H9 (cell line): ENCODE results near the gene IL17REL. TPM values are rescaled to one million over a fixed set of nuclear protein-coding genes. Genes with fewer than 3 reads are reported as not detected.

Experiments
- DNase-seq: peaks from one replicate; pipeline ENCODE4 v3.0.0-alpha.2; 2017
- H2AFZ ChIP-seq: one replicate; pipeline ENCODE4 v1.6.1; 2013; ENCODE audit warnings: mild to moderate bottlenecking, low read length, control low read depth, moderate library complexity
- H2AK5ac ChIP-seq: 2 replicates; pipeline ENCODE4 v1.6.1; 2013; ENCODE audit warnings: low read length, control low read depth, mixed read lengths; ENCODE audit not compliant: insufficient read length
- H2BK120ac ChIP-seq: one replicate; pipeline ENCODE4 v1.6.1; 2013; ENCODE audit warnings: low read depth, mild to moderate bottlenecking, low read length, control low read depth, inconsistent platforms; ENCODE audit not compliant: poor library complexity, severe bottlenecking
- H2BK12ac ChIP-seq: 2 replicates; pipeline ENCODE4 v1.6.1; 2013; ENCODE audit warnings: low read length, control low read depth, mixed read lengths, low read depth; ENCODE audit not compliant: insufficient read length
- H2BK15ac ChIP-seq: 2 replicates; pipeline ENCODE4 v1.6.1; 2013; ENCODE audit warnings: low read depth, low read length, control low read depth
- H2BK20ac ChIP-seq: one replicate; pipeline ENCODE4 v1.6.1; 2013; ENCODE audit warnings: low read depth, mild to moderate bottlenecking, low read length, control low read depth, inconsistent platforms; ENCODE audit not compliant: poor library complexity, severe bottlenecking
- H2BK5ac ChIP-seq: 2 replicates; pipeline ENCODE4 v1.6.1; 2013; ENCODE audit warnings: low read length, control low read depth, mixed read lengths; ENCODE audit not compliant: insufficient read length
- H3K14ac ChIP-seq: 2 replicates; pipeline ENCODE4 v1.6.1; 2013; ENCODE audit warnings: low read length, control low read depth; ENCODE audit not compliant: insufficient read depth
- H3K18ac ChIP-seq: 2 replicates; pipeline ENCODE4 v1.6.1; 2013; ENCODE audit warnings: low read depth, mild to moderate bottlenecking, mixed read lengths, low read length, control low read depth; ENCODE audit not compliant: insufficient read length
- H3K23ac ChIP-seq: 2 replicates; pipeline ENCODE4 v1.6.1; 2013; ENCODE audit warnings: low read length, control low read depth, mixed read lengths, low read depth; ENCODE audit not compliant: insufficient read length
- H3K23me2 ChIP-seq: 2 replicates; pipeline ENCODE4 v1.6.1; 2013; ENCODE audit warnings: low read depth, mild to moderate bottlenecking, mixed read lengths, low read length, control low read depth; ENCODE audit not compliant: insufficient read length, poor library complexity, severe bottlenecking
- H3K27ac ChIP-seq: 2 replicates; pipeline ENCODE4 v1.5.1; 2013; ENCODE audit warnings: low read length, control low read depth, mixed read lengths, low read depth; ENCODE audit not compliant: insufficient read length
- H3K27me3 ChIP-seq: 2 replicates; pipeline ENCODE4 v1.6.1; 2013; ENCODE audit warnings: low read length, control low read depth, inconsistent platforms; ENCODE audit not compliant: insufficient read depth
- H3K4ac ChIP-seq: 2 replicates; pipeline ENCODE4 v1.6.1; 2013; ENCODE audit warnings: low read depth, mild to moderate bottlenecking, control low read depth, inconsistent platforms, low read length, moderate library complexity
- H3K4me1 ChIP-seq: 2 replicates; pipeline ENCODE4 v1.6.1; 2013; ENCODE audit warnings: low read length, control low read depth, inconsistent platforms; ENCODE audit not compliant: insufficient read depth
- H3K4me2 ChIP-seq: 2 replicates; pipeline ENCODE4 v1.6.1; 2013; ENCODE audit warnings: low read length, control low read depth, mixed read lengths; ENCODE audit not compliant: insufficient read length, insufficient read depth
- H3K56ac ChIP-seq: 2 replicates; pipeline ENCODE4 v1.6.1; 2013; ENCODE audit warnings: low read depth, mild to moderate bottlenecking, mixed read lengths, low read length, control low read depth; ENCODE audit not compliant: insufficient read length
- H3K79me1 ChIP-seq: 2 replicates; pipeline ENCODE4 v1.6.1; 2013; ENCODE audit warnings: low read depth, mild to moderate bottlenecking, moderate library complexity, low read length, control low read depth, inconsistent platforms; ENCODE audit not compliant: insufficient read depth, poor library complexity, severe bottlenecking
- H3K79me2 ChIP-seq: 2 replicates; pipeline ENCODE4 v1.6.1; 2013; ENCODE audit warnings: low read length, control low read depth, inconsistent platforms; ENCODE audit not compliant: insufficient read depth
- H3K9ac ChIP-seq: 2 replicates; pipeline ENCODE4 v1.6.1; 2013; ENCODE audit warnings: low read length, control low read depth, mixed read lengths; ENCODE audit not compliant: insufficient read length; ENCODE audit errors: extremely low read depth
- H3K9me3 ChIP-seq: one replicate; pipeline ENCODE4 v1.6.1; 2013; ENCODE audit warnings: low read depth, low read length, inconsistent platforms; ENCODE audit not compliant: control insufficient read depth
- H3T11ph ChIP-seq: one replicate; pipeline ENCODE4 v1.6.1; 2013; ENCODE audit warnings: mild to moderate bottlenecking, low read length, control low read depth, inconsistent platforms
- H4K20me1 ChIP-seq: one replicate; pipeline ENCODE4 v1.6.1; 2013; ENCODE audit not compliant: control insufficient read depth, insufficient read length, insufficient read depth
- H4K5ac ChIP-seq: 2 replicates; pipeline ENCODE4 v1.6.1; 2013; ENCODE audit warnings: low read depth, mild to moderate bottlenecking, mixed read lengths, low read length, control low read depth; ENCODE audit not compliant: insufficient read length
- H4K8ac ChIP-seq: replicated peaks from 2 replicates; pipeline ENCODE4 v1.6.1; 2013; ENCODE audit warnings: low read length, control low read depth, mixed read lengths, low read depth; ENCODE audit not compliant: insufficient read length
- H4K91ac ChIP-seq: 2 replicates; pipeline ENCODE4 v1.6.1; 2013; ENCODE audit warnings: low read depth, mild to moderate bottlenecking, moderate library complexity, mixed read lengths, low read length, control low read depth; ENCODE audit not compliant: insufficient read length
- H3K27ac Mint-ChIP-seq, 3 experiments: 2 replicates in 2 of 3; 3 replicates in 1 of 3; pipeline ENCODE4 v1.8.0; 2020 to 2021; ENCODE audit warnings: mixed read lengths in 3 of 3, mild to moderate bottlenecking in 1 of 3, moderate library complexity in 1 of 3
- H3K27me3 Mint-ChIP-seq: 2 replicates; pipeline ENCODE4 v1.8.0; 2021; ENCODE audit warnings: low read depth, mild to moderate bottlenecking, moderate library complexity, mixed read lengths
- H3K36me3 Mint-ChIP-seq, 3 experiments: 2 replicates in 2 of 3; 3 replicates in 1 of 3; pipeline ENCODE4 v1.8.0; 2020 to 2021; ENCODE audit warnings: low read depth in 3 of 3, mixed read lengths in 3 of 3; ENCODE audit not compliant: insufficient read depth in 1 of 3
- H3K4me1 Mint-ChIP-seq, 2 experiments: 2 replicates each; pipeline ENCODE4 v1.8.0; 2020; ENCODE audit warnings: mixed read lengths in 2 of 2
- H3K4me3 Mint-ChIP-seq, 2 experiments: 2 replicates in 1 of 2; 3 replicates in 1 of 2; pipeline ENCODE4 v1.8.0; 2020 to 2021; ENCODE audit warnings: mild to moderate bottlenecking in 2 of 2, mixed read lengths in 2 of 2, moderate library complexity in 1 of 2
- H3K9me3 Mint-ChIP-seq, 2 experiments: 2 replicates in 1 of 2; 3 replicates in 1 of 2; pipeline ENCODE4 v1.8.0; 2020; ENCODE audit warnings: mild to moderate bottlenecking in 2 of 2, mixed read lengths in 2 of 2, moderate library complexity in 1 of 2
- CTCF ChIP-seq: fragments of 200-600 bp; sonication (generic); conservative IDR thresholded peaks from 3 replicates; pipeline ENCODE4 v1.8.0; 2021; ENCODE audit warnings: antibody characterized with exemption, mild to moderate bottlenecking
- WGBS: extraction: QIAGEN DNeasy Blood & Tissue Kit; methylation state at CpG from one replicate; pipeline ENCODE4 v1.1.7; 2013; ENCODE audit warnings: missing lambda C conversion rate, low lambda C conversion rate, mixed read lengths; ENCODE audit not compliant: insufficient read length; ENCODE audit errors: extremely low coverage; 5-methylcytosine and 5-hydroxymethylcytosine counted together
- total RNA-seq: library from RNA; stranded (reverse); gene quantifications from 2 replicates; pipeline ENCODE4 v1.2.1, GENCODE V29; 2021

IL17REL gene
- total RNA-seq, 1 experiment from 2014 or later: 0.20 TPM

- no peak overlapping the region for H4K5ac ChIP-seq
- no peak for TF ChIP-seq CTCF
- no peak overlapping the region for H2BK20ac ChIP-seq
- H2BK5ac ChIP-seq: no peak overlapping the region
- H3K4me2 ChIP-seq: no peak overlapping the region
- H2BK15ac ChIP-seq: no peak overlapping the region
- no peak overlapping the region for H3K56ac ChIP-seq
- H2AK5ac ChIP-seq: no peak overlapping the region
- no peak for DNase-seq
- no peaks in the 10 kb centered on the region for H3K4me1 Mint-ChIP-seq
- no peak overlapping the region for H3K4me3 Mint-ChIP-seq
- no peaks in the 10 kb centered on the region for H3K79me1 ChIP-seq
- H3K9me3 Mint-ChIP-seq: peaks cover 5 to 9% of the 10 kb centered on the region in 2 experiments; a peak in 3 of 5 replicates
- H3K27me3 Mint-ChIP-seq: peaks cover 21% of the 10 kb centered on the region
- H4K20me1 ChIP-seq: no peaks in the 10 kb centered on the region
- H4K91ac ChIP-seq: no peak overlapping the region
- no peak overlapping the region for H3T11ph ChIP-seq
- H3K27ac Mint-ChIP-seq: no peak overlapping the region
- H2BK120ac ChIP-seq: no peak overlapping the region
- no peak overlapping the region for H3K9ac ChIP-seq
- no peak overlapping the region for H3K4ac ChIP-seq
- no CpG with 5 or more reads among the region's 36 CpGs for whole genome bisulfite sequencing
- H3K36me3 Mint-ChIP-seq: no peaks in the 10 kb centered on the region; a peak in 1 of 7 replicates
- H2AFZ ChIP-seq: no peak overlapping the region
- H2BK12ac ChIP-seq: no peak overlapping the region
- no peaks in the 10 kb centered on the region for H3K4me1 ChIP-seq
- H3K14ac ChIP-seq: no peak overlapping the region
- no peaks in the 10 kb centered on the region for H3K27me3 ChIP-seq
- H4K8ac ChIP-seq: no peak overlapping the region
- H3K79me2 ChIP-seq: no peaks in the 10 kb centered on the region
- no peaks in the 10 kb centered on the region for H3K9me3 ChIP-seq
- no peak overlapping the region for H3K23ac ChIP-seq
- H3K27ac ChIP-seq: no peak overlapping the region
- H3K23me2 ChIP-seq: no peaks in the 10 kb centered on the region
- H3K18ac ChIP-seq: no peak overlapping the region
Observed at GRCh38 chr22:50049299-50050195, 37.0 kb upstream of the IL17REL start.
